ENCODE results near the gene PARG.
"Not testable (repeated sequence)": the region's sequence is repeated elsewhere in the genome, so short reads cannot be mapped to it uniquely, and the experiment has no call there.

The PARG gene

DNA sequence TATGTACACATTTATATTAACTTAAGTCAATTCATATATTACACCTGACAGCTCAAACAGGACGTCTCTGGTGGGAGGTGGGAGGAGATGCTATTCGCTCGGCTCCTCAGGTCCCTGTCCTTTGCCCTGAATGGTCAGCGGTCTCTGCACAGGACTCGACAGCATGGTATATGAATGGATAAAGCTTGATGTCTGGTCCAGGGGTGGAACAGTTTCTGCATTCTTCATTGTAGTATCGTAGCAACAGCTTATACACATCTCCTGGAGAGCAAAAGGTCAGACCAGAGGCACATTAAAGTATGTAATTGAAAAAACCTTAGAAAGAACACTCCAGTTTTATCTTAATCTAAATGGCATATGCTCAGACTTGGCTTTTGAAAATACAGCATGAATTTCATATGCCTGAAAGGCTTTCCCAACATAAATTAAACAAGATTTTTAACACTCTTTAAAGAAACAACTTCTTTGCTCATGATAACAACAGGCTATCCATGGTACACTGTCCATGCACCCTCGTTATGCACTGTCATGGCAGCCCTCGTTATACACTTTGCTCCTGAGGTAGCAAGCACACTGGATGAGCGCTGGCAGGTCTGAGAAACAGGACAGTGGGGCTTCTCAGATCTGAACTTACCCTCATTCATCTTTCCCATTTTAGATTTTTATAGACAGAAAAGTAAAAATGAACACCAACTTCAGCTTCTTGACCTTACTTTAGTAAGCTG is 122.4 kb downstream of the PARG start:
- DNase-seq = no peak

DNA sequence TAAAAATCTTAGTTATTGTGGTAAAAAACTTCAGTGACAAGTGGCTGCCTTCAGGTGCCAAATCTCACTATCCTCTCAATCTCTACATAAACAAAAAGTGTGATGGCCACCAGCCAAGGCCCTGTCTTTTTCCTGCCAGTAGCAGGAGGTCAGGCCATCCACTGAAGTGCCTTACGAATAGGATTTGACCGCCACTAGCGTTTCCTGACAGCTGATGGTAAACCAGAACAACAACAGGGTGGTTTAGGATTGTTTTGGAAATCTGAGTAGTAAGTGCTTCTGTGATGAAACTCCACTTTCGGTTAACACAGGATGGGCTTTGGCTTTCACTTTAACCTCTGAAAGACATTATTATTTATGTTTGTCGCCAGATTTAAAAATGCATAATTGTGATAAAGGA is 124.0 kb downstream of the PARG start:
- DNase-seq = no peak

DNA sequence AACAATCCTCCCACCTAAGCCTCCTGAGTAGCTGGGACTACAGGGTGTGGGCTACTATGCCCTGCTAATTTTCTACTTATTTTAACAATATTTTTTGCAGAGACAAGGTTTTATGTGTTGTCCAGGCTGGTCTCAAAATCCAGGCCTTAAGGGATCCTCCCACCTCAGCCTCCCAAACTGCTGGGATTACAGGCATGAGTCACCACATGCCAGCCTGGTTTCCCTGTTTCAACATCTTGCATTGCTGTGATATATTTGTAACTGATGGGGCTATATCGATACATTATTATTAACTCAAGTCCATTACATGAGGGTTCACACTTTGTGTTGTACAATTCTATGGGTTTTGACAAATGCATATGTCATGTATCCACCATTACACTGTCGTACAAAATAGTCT is 137.8 kb downstream of the PARG start:
- no peak for DNase-seq

DNA sequence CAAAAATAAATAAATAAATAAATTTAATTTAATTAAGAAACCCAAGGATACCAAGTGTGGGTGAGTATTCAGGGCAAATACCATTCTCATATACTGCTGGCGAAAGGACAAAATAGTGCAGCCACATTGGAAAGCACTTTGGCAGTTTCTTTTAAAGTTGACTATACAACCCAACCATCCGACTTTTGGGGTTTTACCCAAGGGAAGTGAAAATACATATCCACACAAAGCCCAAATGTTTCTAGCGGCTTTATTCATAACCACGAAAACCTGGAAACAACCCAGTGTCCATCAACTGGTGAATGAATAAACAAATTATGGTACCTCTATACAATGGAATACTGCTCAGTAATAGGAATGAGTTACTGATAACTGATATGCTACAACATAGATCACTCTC is 143.6 kb downstream of the PARG start:
- DNase-seq = no peak

DNA sequence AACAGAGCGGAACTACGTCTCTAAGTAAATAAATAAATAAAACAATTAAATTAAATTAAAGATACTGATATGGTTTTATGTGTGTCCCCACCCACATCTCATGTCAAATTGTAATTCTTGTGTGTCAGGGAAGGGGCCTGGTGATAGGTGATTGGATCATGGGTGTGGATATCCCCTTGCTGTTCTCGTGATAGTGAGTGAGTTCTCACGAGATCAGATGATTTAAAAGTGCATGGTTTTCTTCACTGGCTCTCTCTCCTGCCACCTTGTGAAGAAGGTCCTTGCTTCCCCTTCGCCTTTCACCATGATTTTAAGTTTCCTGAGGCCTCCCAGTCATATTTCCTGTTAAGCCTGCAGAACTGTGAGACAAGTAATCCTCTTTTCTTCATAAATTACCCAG is 150.7 kb downstream of the PARG start:
- no peak for DNase-seq

DNA sequence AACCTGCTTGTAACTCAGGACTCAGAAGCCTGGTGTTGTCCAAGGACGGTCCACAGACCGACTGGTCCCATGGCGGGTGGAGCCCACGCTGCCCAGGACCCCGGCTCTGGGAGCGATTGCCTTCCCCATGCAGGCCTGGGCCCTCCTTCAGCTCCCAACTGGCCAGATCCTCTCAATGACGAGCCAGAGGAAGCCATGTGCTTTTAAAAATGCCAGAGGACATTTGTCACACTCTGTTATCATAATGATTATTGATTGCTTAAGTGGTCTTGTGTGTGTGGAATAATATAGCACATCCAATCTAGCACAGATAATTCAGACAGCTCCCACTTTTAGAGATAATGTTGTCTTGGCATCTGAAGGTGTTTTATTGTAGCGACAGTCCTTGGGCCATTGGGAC is 157.1 kb downstream of the PARG start:
- DNase-seq = no peak

DNA sequence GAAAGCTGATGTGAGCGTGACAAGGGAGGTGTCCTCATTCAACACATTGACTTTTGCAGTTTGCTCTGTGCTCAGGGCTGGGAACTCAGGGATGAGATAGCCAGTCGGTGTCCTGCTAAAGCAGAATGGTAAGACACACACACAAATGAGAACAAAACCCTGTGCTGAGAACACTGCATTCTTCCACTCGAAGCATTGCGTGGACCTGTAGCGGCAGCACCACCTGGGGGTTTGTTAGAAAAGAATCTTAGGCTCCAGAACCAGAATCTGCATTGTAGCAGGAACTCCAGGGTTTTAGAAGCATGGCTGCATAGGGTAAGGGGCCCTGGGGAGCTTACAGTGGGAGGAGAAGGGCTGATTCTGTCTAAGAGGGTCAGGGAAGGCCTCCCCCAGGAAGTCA is 158.2 kb downstream of the PARG start:
- peak; percentile 8 for DNase-seq

DNA sequence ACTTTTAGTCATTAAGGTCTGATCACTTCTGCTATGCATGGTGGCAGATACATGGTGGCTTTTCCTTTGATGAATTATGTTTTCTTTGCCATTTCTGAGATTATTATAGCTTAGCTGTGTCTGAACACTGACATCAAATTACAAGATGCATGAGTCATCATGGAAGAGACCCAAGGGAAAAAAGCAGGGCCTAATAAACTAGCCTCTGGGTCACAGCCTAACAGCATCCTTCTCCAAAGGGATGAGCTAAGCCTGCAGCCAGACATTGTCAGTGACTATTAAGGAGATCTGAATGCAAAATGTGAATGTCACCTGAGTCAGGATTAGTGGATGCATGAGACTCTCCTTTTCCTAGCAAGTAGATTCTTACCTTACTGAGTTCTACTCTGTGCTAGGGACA is 160.6 kb downstream of the PARG start:
- DNase-seq = peak; percentile 42

DNA sequence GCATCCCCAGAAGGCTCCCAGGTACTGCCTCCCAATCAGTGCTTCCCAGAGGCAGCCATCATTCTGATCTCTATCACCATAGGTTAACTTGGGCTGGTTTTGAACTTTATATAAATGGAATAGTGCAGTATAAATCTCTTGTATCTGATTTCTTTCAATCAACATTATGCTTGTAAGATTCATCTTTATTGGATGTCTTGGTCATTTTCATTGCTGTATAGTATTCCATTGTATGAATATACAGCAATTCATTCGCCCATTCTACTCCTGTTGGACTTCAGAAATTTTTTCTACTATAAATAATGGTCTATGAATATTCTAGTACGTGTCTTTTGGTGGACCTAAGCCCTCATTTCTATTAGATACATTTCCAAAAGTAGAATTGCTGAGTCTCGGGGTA is 163.6 kb downstream of the PARG start:
- DNase-seq = no peak

DNA sequence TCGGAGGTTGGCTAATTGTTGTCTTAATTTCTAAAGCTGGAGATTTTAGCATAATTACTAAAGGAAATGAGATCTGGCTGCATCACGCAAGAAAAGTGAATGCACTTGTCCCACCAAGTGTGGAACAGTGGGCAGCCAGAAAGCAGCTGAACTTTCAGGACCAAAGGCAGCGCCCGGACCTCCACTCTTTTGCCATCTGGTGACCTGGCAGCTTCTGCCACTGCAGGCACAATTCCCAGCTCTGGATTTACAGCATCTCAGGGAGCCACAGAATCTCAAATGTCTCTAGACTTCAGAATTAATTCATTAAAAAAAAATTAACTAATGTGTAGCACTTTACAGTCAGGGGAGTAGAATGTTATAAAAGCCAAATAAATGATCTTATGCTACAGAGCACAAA is 165.0 kb downstream of the PARG start:
- no peak for DNase-seq

DNA sequence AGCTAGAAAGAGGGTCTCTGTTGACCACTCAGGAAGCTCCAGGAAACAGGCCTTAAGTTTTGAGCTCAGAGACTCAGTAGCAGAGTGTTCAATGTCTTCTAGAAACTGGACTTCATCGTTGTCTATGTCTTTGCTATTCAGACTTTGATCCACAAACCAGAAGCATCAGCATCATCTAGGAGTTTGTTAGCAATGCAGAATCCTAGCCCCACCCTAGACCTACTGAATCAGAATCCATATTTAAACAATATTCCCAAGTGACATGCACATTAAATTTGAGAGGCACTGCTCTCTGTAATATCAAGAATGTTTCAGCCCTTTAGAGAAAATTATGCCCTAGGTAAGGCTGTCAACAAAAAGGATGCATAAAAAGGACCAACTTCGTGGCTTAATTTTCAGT is 166.8 kb downstream of the PARG start:
- DNase-seq = no peak

DNA sequence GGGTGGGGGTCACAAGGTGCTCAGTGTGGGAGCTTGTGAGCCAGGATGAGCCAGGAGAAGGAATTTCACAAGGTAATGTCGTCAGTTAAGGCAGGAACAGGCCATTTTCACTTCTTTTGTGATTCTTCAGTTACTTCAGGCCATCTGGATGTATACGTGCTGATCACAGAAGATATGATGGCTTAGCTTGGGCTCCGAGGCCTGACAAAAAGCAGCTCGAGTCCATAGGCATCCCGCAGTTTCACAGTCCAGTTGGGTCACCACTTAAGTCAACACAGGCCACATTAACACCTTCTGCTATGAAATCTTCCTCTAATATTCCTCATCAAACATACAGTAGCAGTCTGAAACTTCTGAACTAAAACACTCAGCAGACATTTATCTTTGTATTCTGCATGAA is 168.9 kb downstream of the PARG start:
- not testable (repeated sequence) for DNase-seq

DNA sequence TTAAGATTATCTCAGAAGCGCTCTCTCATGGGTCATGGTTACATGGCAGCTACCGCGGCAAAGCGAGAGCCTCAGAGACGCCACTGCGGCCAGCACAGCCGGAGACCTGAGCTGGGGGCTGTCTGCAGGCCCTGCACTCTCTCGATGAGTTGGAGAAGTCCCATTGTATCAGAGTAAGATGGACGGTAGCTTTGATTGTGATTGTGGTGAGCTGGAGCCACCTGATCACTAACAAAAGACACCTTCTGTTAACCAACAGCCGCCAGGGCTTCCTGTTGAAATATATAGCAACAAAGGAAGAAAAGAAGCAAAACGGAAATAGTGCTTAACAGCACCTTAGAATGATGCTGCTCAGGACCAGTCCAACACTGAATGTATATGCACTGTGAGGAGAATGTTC is 170.8 kb downstream of the PARG start:
- DNase-seq = not testable (repeated sequence)

DNA sequence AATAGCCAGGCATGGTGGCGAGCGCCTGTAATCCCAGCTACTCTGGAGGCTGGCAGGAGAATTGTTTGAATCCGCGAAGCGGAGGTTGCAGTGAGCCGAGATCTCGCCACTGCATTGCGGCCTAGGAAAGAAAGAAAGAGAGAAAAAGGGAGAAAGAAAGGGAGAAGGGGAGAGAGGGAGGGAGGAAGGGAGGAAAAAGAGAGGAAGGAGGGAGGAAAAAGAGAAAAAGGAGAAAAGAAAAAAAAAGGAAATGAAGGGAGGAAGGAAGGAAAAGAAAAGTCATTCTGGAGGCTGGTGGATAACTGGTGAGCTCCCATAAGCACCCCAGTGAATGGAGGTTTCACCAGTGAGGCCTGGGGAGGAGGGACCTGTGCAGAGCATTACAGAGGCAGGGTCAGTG is 172.1 kb downstream of the PARG start:
- DNase-seq = no peak

DNA sequence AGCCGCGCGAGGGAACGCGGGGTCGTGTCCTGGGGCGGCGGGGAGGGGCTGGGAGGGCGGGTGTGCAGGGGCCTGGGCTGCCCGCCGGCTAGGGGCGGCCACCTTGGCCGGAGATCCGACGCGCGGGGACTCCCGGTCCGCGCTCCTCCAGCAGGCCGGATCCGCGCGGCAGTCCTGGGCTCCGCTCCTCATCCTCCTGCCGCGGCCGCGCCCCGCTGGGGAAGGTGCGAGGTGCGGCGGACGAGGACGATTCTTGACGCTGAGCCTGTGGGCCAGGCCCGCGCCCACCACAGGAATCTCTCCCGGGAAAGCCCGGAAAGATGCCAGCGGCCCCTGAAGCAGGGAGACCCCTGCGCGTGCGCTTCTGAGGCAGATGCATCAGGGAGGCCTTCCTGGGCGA is 173.1 kb downstream of the PARG start:
- no peak for DNase-seq

DNA sequence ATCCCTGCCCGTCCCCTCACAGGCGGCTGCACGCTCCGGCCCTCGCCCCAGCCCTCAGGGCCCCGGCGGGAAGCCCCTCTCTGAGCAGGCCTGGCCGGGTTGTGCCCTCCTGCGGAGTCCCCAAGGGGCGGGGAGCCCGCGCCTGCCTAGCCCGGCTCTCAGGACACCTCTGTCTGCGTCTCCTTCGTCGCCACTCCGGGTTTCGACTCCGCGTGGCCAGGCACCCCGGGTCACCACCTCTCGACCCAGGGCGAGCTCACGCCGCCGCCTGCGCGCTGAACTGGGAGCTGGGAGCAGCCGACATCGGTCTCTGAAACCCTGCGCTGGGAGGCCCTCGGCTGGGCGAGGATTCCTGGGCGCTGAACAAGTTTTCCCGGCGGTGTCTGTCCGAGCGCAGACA is 173.5 kb downstream of the PARG start:
- DNase-seq = no peak
